ENCODE results near the gene RNF14. TPM values are rescaled to one million over a fixed set of nuclear protein-coding genes. Genes with fewer than 3 reads are reported as not detected.
A peak's percentile ranks its signal among the peaks of the same experiment; 100 is the strongest.

The RNF14 gene
- total RNA-seq, 6 experiments from 2014 or later: 34.8 to 54.8 (median 41.8) TPM

DNA sequence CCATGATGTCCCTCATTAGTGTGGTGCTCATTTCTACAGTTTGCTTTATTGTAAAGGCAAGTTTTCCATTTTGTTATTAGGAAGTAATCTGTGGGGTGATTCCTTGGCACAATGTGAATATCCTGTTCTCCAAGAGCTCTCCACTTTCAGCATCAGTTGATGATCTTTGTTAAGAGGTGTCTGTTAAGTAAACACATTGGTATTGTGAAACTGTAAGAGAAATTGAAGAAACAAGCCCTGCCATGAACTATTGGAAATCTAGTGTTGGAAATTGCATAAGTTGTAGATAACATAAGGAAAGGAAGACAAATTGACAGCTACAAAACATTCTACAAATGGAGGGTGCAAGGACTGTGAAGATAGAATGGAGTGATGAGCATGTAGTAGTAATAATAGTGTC, 17.2 kb downstream of the RNF14 start:
- DNase-seq: no peak
- Histone ChIP-seq H3K27ac (peak overlapping the region in 1 of 3 donors; percentile 43), H3K9me3 (no peaks in the 10 kb centered on the region), H3K4me3 (no peak overlapping the region), H3K27me3 (no peaks in the 10 kb centered on the region), H3K4me1 (peaks cover 0 to 30% (median 8%) of the 10 kb centered on the region in 4 donors), H3K36me3 (peaks cover 0 to 76% (median 23%) of the 10 kb centered on the region in 4 donors)
- peak; percentile 44 to 79 (median 74) for ATAC-seq
- intact Hi-C loops (cut with DNase I): no loop called here
- TF ChIP-seq POLR2A (IDR thresholded peaks at IDR 0.05) (no peak), CTCF (IDR thresholded peaks at IDR 0.05) (no peak)

GRCh38 chr5:141989720-141990119, 20.8 kb downstream of the RNF14 start:
- no peak overlapping the region for H3K4me3 ChIP-seq
- peaks cover 0 to 67% (median 13%) of the 10 kb centered on the region in 4 donors for H3K36me3 ChIP-seq
- DNase-seq (no peak), ATAC-seq (no peak)
- no peak overlapping the region for H3K27ac ChIP-seq
- no peak for TF ChIP-seq POLR2A (IDR thresholded peaks at IDR 0.05)
- TF ChIP-seq CTCF (IDR thresholded peaks at IDR 0.05): no peak
- WGBS (ENCODE audit: insufficient coverage, low coverage, low lambda C conversion rate, missing lambda C conversion rate): 40% methylated on average over 1 of the region's 1 CpG
- H3K4me1 ChIP-seq: peaks cover 0 to 12% (median 2%) of the 10 kb centered on the region in 4 donors
- no peaks in the 10 kb centered on the region for H3K9me3 ChIP-seq
- H3K27me3 ChIP-seq: no peaks in the 10 kb centered on the region
- intact Hi-C loops (cut with DNase I): loop anchor here (5.0 to 10.0 kb wide), 2 partner anchors 153 to 155 kb away; no protein-coding TSS in a partner anchor

- Histone ChIP-seq H3K27ac (no peak overlapping the region), H3K4me1 (peaks cover 0 to 7% (median 2%) of the 10 kb centered on the region in 4 donors), H3K36me3 (peaks cover 0 to 43% (median 6%) of the 10 kb centered on the region in 4 donors), H3K4me3 (no peak overlapping the region), H3K9me3 (no peaks in the 10 kb centered on the region), H3K27me3 (no peaks in the 10 kb centered on the region)
- DNase-seq (peak in 2 of 3 donors; percentile 50 to 76), ATAC-seq (peak; percentile 81 to 85 (median 82))
- TF ChIP-seq POLR2A (IDR thresholded peaks at IDR 0.05): no peak
- TF ChIP-seq CTCF (IDR thresholded peaks at IDR 0.05): peak; percentile 84 to 93 (median 86)
- intact Hi-C loops (cut with DNase I): loop anchor here (5.0 to 10.0 kb wide), 2 partner anchors 150 to 152 kb away; no protein-coding TSS in a partner anchor
- WGBS (ENCODE audit: insufficient coverage, low coverage, low lambda C conversion rate, missing lambda C conversion rate): 4% methylated on average over 2 of the region's 2 CpGs
Observed at GRCh38 chr5:141992349-141992963, 23.6 kb downstream of the RNF14 start.

DNA sequence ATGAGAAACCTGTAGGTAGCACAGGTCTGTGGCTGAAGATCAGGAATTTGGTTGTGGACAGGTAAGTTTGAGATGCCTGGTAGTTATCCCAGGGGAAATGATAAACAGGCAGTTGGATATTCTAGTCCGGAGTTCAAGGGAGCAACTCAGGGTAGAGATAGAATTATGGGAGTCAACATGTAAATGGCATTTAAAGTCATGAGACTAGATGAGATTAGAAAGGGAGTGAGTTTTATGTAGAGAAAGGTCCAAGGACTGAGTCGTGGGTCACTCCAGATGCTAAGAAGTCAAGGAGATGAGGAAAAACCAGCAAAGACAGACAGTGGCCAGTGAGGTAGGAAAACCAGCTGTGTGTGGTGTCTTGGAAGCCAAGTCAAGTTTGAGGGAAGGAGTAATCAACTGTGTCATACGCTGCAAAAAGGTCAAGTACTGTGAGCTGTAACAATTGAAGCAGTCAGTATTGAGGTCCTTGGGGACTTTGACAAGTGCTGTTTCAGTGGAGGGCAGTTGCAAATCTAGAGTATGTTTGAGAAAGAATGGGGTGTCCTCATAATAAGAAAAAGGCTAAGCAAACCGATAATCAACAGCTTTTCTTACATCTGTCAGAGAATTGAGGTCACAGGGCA, 25.7 kb downstream of the RNF14 start:
- no peak for ATAC-seq
- no peak overlapping the region for H3K4me3 ChIP-seq
- H3K27me3 ChIP-seq: no peaks in the 10 kb centered on the region
- no peak overlapping the region for H3K27ac ChIP-seq
- 81% methylated on average over 4 of the region's 4 CpGs for WGBS (ENCODE audit: insufficient coverage, low coverage, low lambda C conversion rate, missing lambda C conversion rate)
- peaks cover 0 to 23% (median 3%) of the 10 kb centered on the region in 4 donors for H3K36me3 ChIP-seq
- intact Hi-C loops (cut with DNase I): loop anchor here (5.0 to 10.0 kb wide), 2 partner anchors 148 to 150 kb away; no protein-coding TSS in a partner anchor
- no peak for TF ChIP-seq POLR2A (IDR thresholded peaks at IDR 0.05)
- TF ChIP-seq CTCF (IDR thresholded peaks at IDR 0.05): no peak
- DNase-seq: no peak
- H3K9me3 ChIP-seq: no peaks in the 10 kb centered on the region
- peaks cover 0 to 15% (median 2%) of the 10 kb centered on the region in 4 donors for H3K4me1 ChIP-seq

Measured in right lobe of liver (tissue), 6 donors.